Activated CD8-positive, alpha-beta memory T cell treated with anti-CD3 and anti-CD28 coated beads for 48 hours (primary cell): ENCODE results near the gene SYT5.

Experiments used
- DNase-seq, 3 experiments: peaks; one replicate each; pipeline ENCODE4 v3.0.0-alpha.2; 2020; ENCODE audit warnings: low read depth in 2 of 3, low spot score in 2 of 3

The SYT5 gene

DNA sequence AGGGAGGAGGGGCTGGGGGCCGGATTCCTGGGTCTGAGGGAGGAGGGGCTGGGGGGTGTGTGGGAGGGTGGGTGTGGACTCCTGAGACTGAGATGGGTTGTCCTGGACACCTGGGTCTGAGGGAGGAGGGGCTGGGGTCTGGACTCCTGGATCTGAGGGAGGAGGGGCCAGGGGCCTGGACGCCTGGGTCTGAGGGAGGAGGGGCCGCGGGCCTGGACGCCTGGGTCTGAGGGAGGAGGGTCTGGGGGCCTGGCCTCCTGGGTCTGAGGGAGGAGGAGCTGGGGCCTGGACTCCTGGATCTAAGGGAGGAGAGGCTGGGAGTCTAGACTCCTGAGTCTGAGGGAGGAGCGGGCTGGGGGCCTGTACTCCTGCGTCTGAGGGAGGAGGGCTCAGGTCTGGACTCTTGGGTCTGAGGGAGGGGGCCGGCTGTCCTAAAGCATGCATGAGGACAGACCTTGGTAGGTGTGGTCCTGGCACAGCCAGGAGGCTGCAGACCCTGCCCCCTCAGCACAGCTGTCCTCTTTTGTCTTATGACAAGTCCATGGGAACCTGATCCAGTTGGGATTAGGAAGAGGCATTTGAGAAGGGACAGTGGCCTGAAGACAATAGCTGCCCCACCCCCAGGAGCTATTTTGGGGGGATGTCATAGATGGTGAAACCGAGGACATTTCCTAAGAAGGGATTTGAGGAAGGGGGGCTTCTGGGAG is 32.4 kb downstream of the SYT5 start:
- DNase-seq, result no peak

DNA sequence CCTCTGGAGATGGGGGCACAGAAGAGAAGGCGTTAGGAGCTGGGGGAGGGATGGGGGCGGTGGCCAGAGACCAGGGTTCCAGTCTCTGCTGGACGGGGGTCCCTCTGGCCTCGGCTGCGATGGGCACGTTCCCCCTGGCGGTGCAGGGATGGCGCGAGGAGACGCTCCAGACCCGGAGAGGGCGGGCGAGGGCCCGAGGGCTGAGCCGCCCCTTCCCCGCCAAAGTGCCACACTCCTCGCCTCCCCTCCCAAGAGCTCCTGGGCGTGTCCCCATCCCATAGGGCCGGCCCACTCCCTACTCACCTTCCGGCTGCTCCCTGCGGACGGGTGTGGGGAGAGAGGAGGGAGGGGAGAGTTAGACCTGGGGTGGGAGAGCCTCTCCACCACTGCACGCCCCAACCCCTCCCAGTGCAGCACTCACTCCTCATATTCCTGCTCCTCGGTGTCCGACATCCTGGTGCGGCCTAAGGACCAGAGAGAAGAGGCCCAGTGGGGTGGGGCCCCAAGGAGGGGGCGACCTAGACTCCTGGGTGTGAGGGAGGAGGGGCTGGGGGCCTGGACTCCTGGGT is 33.3 kb downstream of the SYT5 start:
- no peak for DNase-seq

DNA sequence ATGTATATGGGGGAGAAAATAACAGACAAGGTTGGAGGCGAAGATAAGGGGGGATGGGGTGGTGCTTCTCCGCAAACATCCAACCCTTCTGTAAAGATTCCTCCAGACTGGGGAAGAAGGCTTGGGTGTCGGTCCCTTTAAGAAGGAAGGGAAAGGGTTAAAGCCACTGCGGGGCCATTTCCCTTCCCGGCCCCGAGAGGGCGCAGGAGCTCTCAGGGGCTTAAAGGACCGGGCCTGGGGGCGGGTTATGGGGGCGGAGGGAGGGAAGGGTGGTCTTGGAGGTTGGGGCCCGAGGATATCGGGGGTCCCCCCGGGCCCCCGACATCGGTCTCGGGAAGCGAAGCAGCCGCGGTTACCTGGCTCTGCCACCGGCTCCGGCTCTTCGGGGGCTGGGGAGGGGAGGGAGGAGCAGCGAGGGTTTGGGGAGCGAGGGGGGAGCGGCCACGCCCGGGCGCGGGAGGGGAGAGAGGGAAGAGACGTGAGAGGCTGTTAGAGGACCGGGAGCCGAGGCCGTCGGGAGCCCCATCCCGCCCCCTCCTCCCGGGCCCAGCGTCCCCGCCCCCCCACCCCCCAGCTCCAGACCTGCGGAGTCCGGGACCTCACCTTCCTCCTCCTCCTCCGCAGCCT is 33.9 kb downstream of the SYT5 start:
- DNase-seq, result no peak

DNA sequence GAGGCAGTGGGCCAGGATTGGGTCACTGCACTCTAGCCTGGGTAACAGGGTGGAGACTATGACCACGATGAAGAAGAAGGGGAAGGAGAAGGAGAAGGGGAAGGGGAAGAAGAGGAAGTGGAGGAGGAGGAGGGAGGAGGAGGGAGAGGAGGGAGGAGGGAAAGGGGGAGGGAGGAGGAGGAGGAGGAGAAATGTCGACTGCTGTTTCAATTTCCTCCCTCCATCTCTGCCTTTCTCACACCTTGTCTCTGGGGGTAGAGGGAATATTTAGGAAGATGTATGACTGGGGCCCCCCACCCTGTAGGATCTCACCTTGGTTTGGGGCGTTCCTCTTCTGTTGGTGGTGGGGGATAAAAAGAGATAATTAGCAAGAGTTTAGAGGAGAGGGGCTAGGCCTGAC is 34.9 kb downstream of the SYT5 start:
- no peak for DNase-seq

DNA sequence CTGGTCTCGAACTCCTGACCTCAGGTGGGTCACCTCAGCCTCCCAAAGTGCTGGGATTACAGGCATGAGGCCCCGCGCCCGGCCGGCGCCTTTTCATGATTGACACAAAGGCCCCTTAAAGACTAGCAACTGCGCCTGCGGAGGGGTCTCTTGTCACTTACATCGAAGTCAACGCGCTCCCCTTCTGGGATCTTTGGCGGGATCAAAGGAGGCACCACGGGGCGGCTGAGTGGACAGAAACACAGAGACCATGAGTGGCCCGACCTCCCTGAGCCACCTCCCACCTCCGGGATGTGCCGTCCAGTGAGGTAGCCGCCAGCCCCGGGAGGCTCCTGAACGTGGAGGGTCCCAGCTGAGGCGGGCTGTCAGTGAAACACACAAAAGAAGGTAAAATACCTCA is 38.4 kb downstream of the SYT5 start:
- no peak for DNase-seq

DNA sequence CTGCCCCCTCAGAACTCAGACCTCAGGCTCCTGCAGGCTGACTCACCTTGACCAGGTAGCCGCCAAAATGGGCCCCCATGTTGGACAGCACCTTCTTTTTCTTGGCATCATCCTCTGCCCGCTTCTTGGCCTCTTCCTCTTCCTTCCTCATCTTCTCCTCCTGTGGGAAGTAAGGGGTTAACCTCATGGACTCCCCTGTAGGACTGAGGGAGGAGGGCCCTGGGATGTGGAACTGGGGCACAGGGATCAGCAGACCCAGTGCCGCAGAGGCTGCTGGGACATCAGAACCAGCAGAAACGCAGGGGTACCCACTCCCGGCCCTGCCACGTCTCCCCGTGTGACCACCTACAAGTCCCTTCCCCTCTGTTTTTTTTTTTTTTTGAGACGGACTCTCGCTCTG is 42.2 kb downstream of the SYT5 start:
- no peak for DNase-seq

DNA sequence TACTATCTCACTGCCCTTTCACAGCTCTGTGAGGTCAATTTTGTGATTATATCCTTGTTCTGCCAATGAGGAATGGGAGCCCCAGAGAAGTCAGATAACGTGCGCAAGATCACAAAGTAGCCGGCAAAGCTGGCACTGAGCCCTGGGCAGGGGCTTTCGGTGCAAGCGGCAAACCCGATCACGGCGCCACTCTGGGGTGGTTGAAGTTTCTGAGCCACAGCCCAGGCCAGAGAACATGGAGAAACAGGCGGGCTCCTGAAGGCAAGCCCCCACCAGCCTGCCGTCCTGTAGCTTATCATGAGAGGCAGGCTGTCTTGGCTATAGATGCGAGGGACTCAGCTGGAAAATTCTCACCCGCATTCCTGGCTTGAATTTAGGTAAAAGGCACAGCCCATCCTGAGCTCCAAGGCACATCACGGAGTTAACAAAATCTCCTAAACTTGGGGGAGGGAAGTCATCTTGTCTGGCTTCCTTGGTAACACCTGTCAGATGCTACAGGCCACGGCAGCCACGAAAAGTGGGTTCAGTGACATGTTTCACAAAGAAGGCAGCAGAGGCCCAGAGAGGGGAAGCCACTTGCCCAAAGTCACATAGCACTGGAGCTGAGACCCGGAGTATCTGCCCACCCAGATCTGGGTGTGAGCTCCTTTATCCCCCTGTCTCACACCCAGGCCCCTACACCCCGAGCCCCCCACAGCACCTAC is 43.5 kb downstream of the SYT5 start:
- no peak for DNase-seq

DNA sequence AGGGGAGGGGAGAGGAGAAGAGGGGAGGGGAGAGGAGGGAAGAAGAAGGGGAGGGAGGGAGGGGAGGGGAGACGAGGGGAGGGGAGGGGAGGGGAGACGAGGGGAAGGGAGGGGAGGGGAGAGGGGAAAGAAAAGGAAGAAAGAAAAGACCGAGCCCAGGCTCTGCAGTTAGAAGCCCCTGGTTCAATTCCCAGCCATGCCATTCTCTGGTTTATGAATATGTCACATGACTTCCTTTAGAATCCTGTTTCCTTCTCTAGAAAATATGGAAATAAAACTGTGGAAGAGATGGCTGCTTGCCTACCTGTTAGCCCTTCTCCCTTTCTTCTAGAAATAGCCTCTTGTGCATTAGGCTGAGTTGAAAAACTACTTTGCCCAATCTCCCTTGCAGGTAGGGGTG is 45.4 kb downstream of the SYT5 start:
- no peak for DNase-seq

DNA sequence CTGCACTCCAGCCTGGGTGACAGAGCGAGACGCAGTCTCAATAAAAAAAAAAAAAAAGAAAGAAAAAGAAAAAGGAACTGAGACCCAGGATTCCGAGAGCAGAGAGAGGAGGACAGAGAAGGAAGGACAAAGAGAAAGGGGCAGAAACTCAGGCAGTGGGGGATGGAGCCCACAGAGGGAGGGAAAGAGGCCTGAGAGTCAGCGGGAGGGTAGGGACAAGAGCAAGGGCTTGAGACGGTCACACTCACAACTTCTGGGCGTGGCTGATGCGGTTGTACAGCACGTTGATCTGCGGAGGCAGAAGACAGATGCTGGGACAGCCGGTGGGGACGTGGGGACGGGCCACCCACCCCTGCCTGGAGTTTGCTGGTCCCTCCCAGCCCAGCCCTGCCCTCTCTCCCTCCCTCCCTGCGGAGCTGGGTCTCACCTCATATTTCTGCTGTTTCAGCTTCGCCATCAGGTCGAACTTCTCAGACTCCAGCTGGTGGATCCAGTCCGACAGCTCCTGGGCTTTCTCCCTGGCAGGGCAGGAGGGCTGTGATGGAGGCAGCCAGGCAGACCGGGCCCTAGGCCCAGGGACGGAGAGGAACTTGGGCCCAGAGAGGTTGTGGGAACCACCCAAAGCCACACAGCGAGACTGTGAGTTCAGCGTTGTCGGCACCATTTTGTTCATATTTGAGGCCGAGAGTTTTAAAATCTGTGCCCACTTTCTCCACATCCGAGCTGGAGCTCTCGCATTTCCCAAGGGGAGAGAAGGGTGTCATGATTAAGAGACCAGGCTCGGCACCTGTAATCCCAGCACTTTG is 46.2 kb downstream of the SYT5 start:
- no peak for DNase-seq

DNA sequence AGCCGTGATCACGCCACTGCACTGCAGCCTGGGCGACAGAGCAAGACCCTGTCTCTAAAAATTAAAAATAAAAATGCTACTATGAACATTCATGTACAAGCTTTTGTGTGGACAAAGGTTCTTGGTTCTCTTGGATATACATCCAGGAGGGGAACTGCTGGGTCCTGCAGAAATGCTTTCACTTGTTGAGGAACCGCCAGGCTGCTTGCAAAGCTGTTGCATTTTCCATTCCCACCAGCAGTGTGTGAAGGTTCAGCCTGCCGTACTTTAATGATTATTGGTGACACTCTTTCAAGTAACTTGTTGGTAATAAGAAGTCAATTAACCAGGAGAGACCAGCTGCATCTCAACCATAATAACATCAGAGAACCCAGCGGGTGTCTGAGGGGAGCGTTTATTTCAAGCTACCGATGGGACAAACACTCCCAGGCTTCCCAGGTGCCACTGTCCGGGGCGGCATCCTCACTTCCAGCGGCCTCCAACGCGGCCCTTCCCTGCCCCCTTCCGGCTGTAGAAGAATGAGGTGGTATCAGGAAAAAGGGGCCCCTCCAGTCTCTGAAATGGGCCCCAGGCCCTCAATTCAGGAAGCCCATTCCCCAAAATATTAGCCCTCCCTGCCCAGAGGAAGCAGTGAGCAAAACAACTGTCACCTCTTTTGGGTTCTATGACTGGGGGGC is 47.5 kb downstream of the SYT5 start:
- no peak for DNase-seq

DNA sequence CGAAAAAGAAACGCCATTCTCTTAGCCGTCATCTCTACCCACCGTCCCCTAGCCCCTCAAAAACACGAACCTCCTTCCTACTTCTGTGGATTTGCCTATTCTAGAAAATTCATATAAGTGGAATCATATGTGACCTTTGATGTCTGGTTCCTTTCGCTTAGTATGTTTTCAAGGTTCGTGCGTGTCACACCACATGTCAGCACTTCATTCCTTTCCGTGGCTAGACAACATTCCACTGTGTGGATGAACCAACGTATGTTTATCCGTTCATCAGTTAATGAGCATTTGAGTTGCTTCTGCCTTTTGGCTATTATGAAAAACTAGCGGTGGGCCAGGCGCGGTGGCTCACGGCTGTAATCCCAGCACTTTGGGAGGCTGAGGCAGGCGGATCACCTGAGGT is 48.7 kb downstream of the SYT5 start:
- DNase-seq, result no peak
